ENCODE measurements around the gene TXNL4A.

The TXNL4A gene

DNA sequence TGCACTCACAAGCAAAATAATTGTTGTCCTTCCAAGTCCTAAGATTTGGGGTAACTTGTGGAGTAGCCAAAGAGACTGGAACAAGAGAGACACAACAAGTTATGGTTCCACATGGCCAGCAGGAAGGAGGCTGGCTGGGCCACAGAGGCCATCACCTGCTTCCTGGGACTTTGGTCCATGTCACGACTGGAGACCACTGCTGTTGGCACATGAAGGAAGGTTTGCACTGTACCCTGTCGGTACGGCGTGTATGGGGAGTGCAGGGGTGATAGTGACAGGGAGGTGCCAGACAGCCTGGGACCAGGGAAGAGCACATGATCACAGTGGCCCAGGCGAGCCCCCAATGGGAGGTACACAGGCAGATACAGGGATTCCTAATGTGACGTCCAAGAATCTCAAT is 52.4 kb downstream of the TXNL4A start:
- Histone ChIP-seq H3K9ac (ENCODE audit: low read length) (no peak overlapping the region), H3K9me3 (ENCODE audit: control insufficient read depth, low read depth, low read length) (no peaks in the 10 kb centered on the region), H3K36me3 (ENCODE audit: control insufficient read depth, low read depth, low read length) (no peaks in the 10 kb centered on the region), H3K4me3 (ENCODE audit: low read length) (no peak overlapping the region), H3K27me3 (ENCODE audit: control insufficient read depth, insufficient read depth, low read length) (no peaks in the 10 kb centered on the region), H3K4me1 (ENCODE audit: control insufficient read depth, low read depth, low read length) (no peaks in the 10 kb centered on the region), H3K27ac (ENCODE audit: low read length) (no peak overlapping the region)

DNA sequence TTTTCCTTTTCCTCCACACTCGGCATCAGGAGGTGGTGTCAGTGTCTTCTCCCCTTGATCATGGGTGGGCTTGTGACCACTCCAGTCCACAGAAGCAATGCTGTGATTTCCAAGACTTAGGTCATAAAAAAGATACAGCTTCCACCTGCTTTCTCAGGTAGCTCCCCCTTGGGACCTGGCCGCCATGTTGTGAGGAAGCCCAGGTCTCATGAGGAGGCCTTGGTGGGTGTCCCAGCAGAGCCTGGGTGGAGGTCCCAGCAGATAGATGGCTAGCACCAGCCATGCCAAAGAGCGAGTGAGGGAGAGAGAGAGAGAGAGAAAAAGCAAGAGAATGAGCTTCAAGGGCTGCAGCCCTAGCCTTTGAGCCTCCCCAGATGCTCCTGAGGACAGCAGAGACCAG is 52.9 kb downstream of the TXNL4A start:
- H3K27ac ChIP-seq (ENCODE audit: low read length), result no peak overlapping the region
- H3K9me3 ChIP-seq (ENCODE audit: control insufficient read depth, low read depth, low read length), result no peaks in the 10 kb centered on the region
- no peaks in the 10 kb centered on the region for H3K4me1 ChIP-seq (ENCODE audit: control insufficient read depth, low read depth, low read length)
- no peaks in the 10 kb centered on the region for H3K27me3 ChIP-seq (ENCODE audit: control insufficient read depth, insufficient read depth, low read length)
- no peak overlapping the region for H3K4me3 ChIP-seq (ENCODE audit: low read length)
- no peak overlapping the region for H3K9ac ChIP-seq (ENCODE audit: low read length)
- no peaks in the 10 kb centered on the region for H3K36me3 ChIP-seq (ENCODE audit: control insufficient read depth, low read depth, low read length)

DNA sequence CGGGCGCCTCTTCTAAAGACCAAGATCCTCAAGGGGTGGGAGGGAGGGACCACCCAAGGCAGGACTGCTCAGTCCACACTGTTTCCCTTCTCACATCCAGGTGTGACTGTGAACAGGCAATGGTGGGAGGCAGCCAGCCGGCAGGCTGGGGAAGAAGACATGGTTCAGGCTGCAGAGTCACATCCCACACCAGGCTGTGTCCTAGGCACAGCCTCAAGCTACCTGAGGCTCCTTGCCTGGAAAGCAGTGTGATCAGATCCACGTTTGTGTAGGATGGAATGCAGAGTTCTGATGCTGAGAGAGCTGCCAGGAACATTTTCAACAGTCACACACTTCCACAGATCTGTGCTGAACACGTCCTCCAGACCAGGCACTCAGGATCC is 53.3 kb downstream of the TXNL4A start:
- Histone ChIP-seq H3K9ac (ENCODE audit: low read length) (no peak overlapping the region), H3K4me3 (ENCODE audit: low read length) (no peak overlapping the region), H3K36me3 (ENCODE audit: control insufficient read depth, low read depth, low read length) (no peaks in the 10 kb centered on the region), H3K27me3 (ENCODE audit: control insufficient read depth, insufficient read depth, low read length) (no peaks in the 10 kb centered on the region), H3K4me1 (ENCODE audit: control insufficient read depth, low read depth, low read length) (no peaks in the 10 kb centered on the region), H3K27ac (ENCODE audit: low read length) (no peak overlapping the region), H3K9me3 (ENCODE audit: control insufficient read depth, low read depth, low read length) (peaks cover 3% of the 10 kb centered on the region)

DNA sequence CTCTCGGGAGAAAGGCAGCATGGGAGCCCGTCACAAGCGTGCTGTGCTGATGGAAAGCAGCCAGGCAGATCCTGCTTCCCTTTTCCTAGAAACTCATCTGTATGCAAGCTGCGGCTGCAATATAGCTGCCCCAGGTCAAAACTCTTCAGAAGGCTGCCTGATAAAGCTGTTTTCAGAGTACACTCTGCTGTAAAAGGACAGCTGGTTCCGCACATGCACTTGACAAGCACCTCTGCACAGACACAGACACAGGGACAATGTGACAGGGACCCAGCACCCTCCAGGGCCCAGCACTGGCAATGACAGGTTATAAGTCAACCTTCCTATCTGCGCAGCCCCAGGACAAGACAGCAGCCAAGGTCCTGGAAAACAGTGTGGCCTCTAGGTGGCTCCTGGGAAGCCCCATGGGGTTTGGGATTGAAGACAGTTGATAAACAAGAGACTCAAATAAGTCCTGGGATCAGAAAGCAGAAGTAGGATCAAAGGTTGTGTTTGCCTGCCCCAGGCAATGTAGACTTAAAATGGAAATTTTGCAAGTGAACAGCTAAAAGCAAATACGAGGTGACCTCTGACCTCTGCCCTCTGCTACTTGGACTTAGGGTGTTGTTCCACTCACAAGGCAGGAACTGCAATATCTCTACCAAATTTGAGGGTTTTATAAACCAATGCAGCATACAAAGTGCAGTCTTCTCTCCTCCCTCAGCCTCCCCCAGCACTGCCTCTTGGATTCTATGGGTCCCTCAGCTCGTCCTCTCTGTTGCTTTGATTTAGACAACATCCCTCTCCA is 53.9 kb downstream of the TXNL4A start:
- H3K4me1 ChIP-seq (ENCODE audit: control insufficient read depth, low read depth, low read length), result no peaks in the 10 kb centered on the region
- H3K27me3 ChIP-seq (ENCODE audit: control insufficient read depth, insufficient read depth, low read length), result no peaks in the 10 kb centered on the region
- H3K36me3 ChIP-seq (ENCODE audit: control insufficient read depth, low read depth, low read length), result no peaks in the 10 kb centered on the region
- H3K4me3 ChIP-seq (ENCODE audit: low read length), result no peak overlapping the region
- H3K27ac ChIP-seq (ENCODE audit: low read length), result no peak overlapping the region
- peaks cover 8% of the 10 kb centered on the region for H3K9me3 ChIP-seq (ENCODE audit: control insufficient read depth, low read depth, low read length)
- no peak overlapping the region for H3K9ac ChIP-seq (ENCODE audit: low read length)

DNA sequence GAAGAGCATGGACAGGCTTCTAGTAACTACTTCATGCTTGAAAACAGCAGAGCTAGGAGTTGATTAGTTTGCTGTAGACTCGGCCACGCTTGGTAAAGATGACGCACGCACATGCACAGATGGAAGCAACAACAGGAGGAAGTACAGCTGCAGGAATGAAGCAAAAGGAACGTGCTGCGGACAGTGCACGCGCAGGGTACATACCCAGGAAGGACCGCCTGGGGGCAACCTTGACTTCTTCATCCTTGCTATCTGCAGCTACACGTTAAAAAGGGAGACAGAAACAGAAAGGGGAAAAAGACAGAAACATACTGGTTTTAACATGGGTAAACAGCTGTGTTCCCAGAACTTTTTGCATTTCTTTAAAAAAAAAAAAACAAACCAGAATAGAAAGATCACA is 54.6 kb downstream of the TXNL4A start:
- Histone ChIP-seq H3K9me3 (ENCODE audit: control insufficient read depth, low read depth, low read length) (peaks cover 10% of the 10 kb centered on the region), H3K27me3 (ENCODE audit: control insufficient read depth, insufficient read depth, low read length) (no peaks in the 10 kb centered on the region), H3K9ac (ENCODE audit: low read length) (no peak overlapping the region), H3K4me3 (ENCODE audit: low read length) (no peak overlapping the region), H3K4me1 (ENCODE audit: control insufficient read depth, low read depth, low read length) (no peaks in the 10 kb centered on the region), H3K27ac (ENCODE audit: low read length) (no peak overlapping the region), H3K36me3 (ENCODE audit: control insufficient read depth, low read depth, low read length) (no peaks in the 10 kb centered on the region)

DNA sequence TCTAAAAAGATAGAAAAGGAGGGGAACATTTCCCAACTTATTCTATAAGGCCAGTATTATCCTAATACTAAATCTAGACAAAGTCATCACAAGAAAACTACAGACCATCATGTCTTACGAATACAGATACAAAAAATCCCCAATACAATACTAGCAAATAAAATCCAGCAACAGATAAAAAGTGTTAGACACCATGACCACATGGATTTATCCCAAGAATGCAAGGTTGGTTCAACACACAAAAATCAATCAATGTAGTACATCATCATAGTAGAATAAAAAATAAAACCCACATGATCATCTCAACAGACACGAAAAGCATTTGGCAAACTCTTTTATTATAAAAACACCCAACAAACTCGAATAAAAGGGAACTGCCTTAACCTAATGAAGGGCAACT is 55.5 kb downstream of the TXNL4A start:
- Histone ChIP-seq H3K27ac (ENCODE audit: low read length) (no peak overlapping the region), H3K9me3 (ENCODE audit: control insufficient read depth, low read depth, low read length) (peaks cover 10% of the 10 kb centered on the region), H3K4me1 (ENCODE audit: control insufficient read depth, low read depth, low read length) (no peaks in the 10 kb centered on the region), H3K9ac (ENCODE audit: low read length) (no peak overlapping the region), H3K36me3 (ENCODE audit: control insufficient read depth, low read depth, low read length) (no peaks in the 10 kb centered on the region), H3K4me3 (ENCODE audit: low read length) (no peak overlapping the region), H3K27me3 (ENCODE audit: control insufficient read depth, insufficient read depth, low read length) (no peaks in the 10 kb centered on the region)

DNA sequence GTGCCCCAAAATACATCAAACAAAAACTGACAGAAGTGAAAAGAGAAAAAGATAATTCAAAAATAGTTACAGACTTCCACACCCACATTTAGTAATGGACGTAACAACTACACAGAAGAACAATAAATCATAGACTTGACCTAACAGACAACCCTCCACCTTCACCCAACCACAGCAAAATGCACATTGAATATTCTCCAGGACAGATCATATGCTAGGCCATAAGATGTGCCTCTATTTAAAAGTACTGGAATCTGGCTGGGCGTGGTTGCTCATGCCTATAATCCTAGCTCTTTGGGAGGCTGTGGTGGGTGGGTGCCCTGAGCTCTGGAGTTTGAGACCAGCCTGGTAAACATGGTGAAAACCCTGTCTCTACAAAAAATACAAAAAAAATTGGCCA is 56.9 kb downstream of the TXNL4A start:
- Histone ChIP-seq H3K27ac (ENCODE audit: low read length) (no peak overlapping the region), H3K4me3 (ENCODE audit: low read length) (no peak overlapping the region), H3K9ac (ENCODE audit: low read length) (no peak overlapping the region), H3K9me3 (ENCODE audit: control insufficient read depth, low read depth, low read length) (peaks cover 10% of the 10 kb centered on the region), H3K4me1 (ENCODE audit: control insufficient read depth, low read depth, low read length) (no peaks in the 10 kb centered on the region), H3K27me3 (ENCODE audit: control insufficient read depth, insufficient read depth, low read length) (no peaks in the 10 kb centered on the region), H3K36me3 (ENCODE audit: control insufficient read depth, low read depth, low read length) (no peaks in the 10 kb centered on the region)

DNA sequence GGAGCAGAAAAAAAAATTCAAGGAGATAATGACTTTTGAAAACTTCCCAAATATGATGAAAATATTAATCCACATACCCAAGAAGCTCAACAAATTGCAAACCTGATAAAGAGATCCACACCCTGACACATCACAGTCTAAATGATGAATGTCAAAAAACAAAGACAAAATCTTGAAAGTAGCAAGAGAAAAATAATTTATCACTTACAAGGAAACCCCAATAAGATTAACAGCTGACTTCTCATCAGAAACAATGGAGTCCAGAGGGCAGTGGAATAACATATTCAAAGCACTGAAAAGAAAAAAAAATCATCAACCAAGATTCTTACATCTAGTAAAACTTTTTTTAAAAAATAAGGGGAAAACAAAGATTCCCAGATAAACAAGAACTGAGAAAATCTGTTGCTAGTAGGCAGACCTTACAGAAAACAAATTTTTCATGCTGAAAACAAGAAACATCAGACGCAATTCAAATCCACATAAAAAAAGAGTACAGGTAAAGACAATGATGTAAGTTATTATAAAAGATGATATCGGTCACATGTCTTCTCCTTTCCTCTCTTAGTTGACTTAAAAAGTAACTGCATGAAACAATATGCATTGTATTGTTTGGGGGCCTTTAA is 58.2 kb downstream of the TXNL4A start:
- no peaks in the 10 kb centered on the region for H3K4me1 ChIP-seq (ENCODE audit: control insufficient read depth, low read depth, low read length)
- no peaks in the 10 kb centered on the region for H3K27me3 ChIP-seq (ENCODE audit: control insufficient read depth, insufficient read depth, low read length)
- no peaks in the 10 kb centered on the region for H3K36me3 ChIP-seq (ENCODE audit: control insufficient read depth, low read depth, low read length)
- H3K9me3 ChIP-seq (ENCODE audit: control insufficient read depth, low read depth, low read length), result peaks cover 10% of the 10 kb centered on the region
- H3K27ac ChIP-seq (ENCODE audit: low read length), result no peak overlapping the region
- no peak overlapping the region for H3K9ac ChIP-seq (ENCODE audit: low read length)
- H3K4me3 ChIP-seq (ENCODE audit: low read length), result no peak overlapping the region

DNA sequence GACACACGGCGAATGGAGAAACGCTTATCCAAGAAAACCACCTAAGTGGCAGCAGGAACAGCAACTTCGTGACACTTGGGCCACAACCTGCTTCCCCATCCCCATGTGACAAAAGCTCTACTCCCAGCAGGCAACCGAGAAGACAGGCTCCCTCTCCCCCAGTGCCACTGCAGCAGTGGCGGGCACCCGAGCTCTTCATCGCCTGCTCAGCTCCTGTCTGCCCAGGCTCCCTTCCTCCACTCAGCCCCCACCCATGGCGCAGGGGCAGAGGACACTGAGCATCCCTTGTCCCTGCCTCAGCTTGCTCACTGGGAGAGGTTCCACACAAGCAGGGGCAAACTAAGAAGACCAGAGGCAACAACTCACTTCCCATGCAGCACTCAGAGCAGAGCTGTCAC is 59.8 kb downstream of the TXNL4A start:
- H3K36me3 ChIP-seq (ENCODE audit: control insufficient read depth, low read depth, low read length), result no peaks in the 10 kb centered on the region
- H3K27me3 ChIP-seq (ENCODE audit: control insufficient read depth, insufficient read depth, low read length), result no peaks in the 10 kb centered on the region
- H3K9me3 ChIP-seq (ENCODE audit: control insufficient read depth, low read depth, low read length), result peaks cover 10% of the 10 kb centered on the region
- no peaks in the 10 kb centered on the region for H3K4me1 ChIP-seq (ENCODE audit: control insufficient read depth, low read depth, low read length)
- no peak overlapping the region for H3K4me3 ChIP-seq (ENCODE audit: low read length)
- no peak overlapping the region for H3K27ac ChIP-seq (ENCODE audit: low read length)
- no peak overlapping the region for H3K9ac ChIP-seq (ENCODE audit: low read length)

DNA sequence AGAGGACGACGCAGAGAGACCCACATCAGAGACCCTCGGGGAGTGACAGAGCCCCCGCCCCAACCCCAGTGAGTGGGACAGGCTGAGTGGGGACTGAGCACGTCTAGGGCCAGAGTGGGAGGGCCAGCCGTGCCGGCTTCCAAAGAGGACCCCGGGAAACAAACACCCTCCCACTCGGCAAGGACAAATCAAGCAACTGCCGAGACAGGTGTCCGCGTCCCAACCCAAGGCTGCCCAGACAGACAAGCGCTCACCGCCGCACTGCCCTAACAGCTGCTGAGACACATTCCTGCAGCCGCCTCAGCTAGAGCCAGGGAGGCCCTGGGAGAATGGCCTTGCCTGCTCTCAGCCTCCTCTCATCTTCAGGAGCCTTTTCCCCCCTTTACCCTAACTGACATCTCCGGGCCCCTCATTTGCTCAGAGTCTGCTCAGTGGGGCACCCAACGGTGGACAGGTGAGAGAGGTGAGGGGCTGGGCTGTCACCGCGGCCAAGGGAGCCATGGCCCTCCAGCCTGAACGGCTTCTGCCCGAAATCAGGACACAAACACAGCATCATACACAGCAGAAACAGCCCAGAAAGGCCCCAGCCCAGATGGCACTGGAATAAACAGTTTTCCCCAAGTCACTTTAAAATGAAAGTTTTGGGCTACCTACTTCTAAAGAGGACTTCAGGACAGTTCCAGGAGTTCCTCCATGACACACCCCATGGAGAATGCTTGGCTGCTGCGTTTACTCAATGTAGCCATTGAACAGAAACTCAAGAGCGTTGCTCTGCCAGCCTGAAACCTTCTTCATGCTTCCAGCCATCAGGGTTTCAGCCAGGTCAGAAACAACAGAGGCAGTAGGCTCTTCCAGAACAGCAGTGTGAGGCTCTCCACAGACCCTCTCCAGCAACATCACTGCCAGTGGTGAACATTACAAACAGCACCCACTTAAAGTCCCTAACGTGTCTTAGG is 60.5 kb downstream of the TXNL4A start:
- H3K9ac ChIP-seq (ENCODE audit: low read length), result no peak overlapping the region
- no peak overlapping the region for H3K27ac ChIP-seq (ENCODE audit: low read length)
- H3K27me3 ChIP-seq (ENCODE audit: control insufficient read depth, insufficient read depth, low read length), result no peaks in the 10 kb centered on the region
- no peaks in the 10 kb centered on the region for H3K36me3 ChIP-seq (ENCODE audit: control insufficient read depth, low read depth, low read length)
- no peaks in the 10 kb centered on the region for H3K4me1 ChIP-seq (ENCODE audit: control insufficient read depth, low read depth, low read length)
- H3K4me3 ChIP-seq (ENCODE audit: low read length), result no peak overlapping the region
- peaks cover 10% of the 10 kb centered on the region for H3K9me3 ChIP-seq (ENCODE audit: control insufficient read depth, low read depth, low read length)

DNA sequence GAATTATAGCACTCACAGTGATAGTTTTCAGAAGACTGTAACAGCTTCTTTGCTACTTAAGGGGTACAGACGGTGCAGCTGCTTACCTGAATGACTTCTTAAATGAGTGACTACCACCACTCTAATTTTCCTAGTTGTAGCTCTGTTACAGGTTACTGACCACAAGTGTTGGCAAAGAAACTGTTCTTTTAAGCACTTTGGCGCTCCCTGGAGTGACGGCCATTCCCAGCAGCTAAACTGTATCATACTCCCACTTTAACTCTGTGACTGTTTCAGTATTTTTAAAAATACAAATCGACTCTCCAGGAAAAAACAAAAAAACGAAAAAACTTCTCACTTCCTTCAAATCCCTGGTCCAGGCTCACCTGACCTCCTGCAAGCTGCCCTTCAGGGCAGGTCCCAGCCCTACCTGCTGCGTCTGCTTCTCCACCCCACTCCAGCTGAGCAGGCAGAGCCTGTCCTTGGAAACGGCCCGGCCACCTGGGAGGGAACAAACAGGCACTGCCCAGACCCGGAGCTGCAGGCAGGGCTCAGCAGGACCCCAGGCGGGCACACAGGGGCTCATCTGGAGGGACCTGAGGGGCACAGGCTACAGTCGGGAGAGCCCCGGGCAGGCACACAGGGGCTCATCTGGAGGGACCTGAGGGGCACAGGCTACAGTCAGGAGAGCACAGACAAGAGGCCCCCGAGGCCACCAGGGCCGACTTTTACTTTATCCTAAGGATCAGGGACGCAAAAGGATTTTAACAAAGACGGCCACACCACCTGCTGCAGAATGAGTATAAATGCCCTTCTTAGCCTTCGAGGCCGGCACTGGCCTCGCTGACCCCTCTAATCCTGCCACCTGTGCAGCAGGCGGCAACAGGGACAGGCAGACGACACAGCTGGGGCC is 61.4 kb downstream of the TXNL4A start:
- Histone ChIP-seq H3K27ac (ENCODE audit: low read length) (no peak overlapping the region), H3K36me3 (ENCODE audit: control insufficient read depth, low read depth, low read length) (no peaks in the 10 kb centered on the region), H3K4me3 (ENCODE audit: low read length) (no peak overlapping the region), H3K9me3 (ENCODE audit: control insufficient read depth, low read depth, low read length) (peaks cover 10% of the 10 kb centered on the region), H3K4me1 (ENCODE audit: control insufficient read depth, low read depth, low read length) (no peaks in the 10 kb centered on the region), H3K27me3 (ENCODE audit: control insufficient read depth, insufficient read depth, low read length) (no peaks in the 10 kb centered on the region), H3K9ac (ENCODE audit: low read length) (no peak overlapping the region)

Data from iPS-18a (cell line).